Measurements from ENCODE around the gene CST9L.

CST9L gene

DNA sequence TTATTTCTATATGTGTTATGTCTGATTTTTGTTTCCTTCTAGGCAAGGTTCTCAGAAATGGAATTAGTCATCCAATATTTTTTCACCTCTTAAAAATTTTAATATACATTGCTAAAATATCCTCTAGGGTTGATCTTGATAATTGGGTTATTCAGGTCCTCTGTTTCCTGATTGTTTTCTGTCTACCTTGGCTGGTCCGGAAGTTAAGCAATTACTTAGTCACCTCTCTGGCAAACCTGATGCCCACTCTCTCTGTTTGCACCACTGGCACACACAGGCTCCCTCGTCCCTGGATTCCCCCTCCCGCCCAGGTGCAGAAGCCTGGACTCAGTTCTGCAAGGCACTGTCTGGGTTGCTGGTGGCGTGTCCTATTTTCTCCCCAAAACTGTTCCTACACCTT lies 27.7 kb downstream of the CST9L start:
- H3K4me3 ChIP-seq (ENCODE audit: low read depth in 1 of 2, low read length in 1 of 2) = no peak overlapping the region
- TF ChIP-seq, protein P1, sequence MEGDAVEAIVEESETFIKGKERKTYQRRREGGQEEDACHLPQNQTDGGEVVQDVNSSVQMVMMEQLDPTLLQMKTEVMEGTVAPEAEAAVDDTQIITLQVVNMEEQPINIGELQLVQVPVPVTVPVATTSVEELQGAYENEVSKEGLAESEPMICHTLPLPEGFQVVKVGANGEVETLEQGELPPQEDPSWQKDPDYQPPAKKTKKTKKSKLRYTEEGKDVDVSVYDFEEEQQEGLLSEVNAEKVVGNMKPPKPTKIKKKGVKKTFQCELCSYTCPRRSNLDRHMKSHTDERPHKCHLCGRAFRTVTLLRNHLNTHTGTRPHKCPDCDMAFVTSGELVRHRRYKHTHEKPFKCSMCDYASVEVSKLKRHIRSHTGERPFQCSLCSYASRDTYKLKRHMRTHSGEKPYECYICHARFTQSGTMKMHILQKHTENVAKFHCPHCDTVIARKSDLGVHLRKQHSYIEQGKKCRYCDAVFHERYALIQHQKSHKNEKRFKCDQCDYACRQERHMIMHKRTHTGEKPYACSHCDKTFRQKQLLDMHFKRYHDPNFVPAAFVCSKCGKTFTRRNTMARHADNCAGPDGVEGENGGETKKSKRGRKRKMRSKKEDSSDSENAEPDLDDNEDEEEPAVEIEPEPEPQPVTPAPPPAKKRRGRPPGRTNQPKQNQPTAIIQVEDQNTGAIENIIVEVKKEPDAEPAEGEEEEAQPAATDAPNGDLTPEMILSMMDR (IDR thresholded peaks at IDR 0.05) = no peak
- H3K27ac ChIP-seq = no peak overlapping the region

DNA sequence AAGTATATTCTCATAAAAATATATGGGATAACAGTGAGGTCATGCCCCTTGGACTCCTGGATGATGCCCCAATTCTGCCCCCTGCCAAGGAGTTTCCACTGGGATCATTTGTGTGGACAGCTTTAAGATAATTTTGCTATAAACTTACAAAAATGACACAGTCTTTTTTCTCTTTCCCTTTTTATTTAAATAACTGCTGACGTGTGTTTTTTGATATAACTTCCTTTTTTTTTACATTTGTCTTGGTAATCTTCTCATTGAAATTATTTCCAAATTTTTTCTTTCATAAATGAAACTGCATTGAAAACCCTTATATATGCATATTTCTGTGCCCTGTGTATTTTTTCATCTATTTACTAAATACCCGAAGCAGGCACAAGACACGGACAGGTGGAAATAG lies 31.3 kb downstream of the CST9L start:
- TF ChIP-seq, protein P1 (IDR thresholded peaks at IDR 0.05) = no peak
- Histone ChIP-seq H3K27ac (no peak overlapping the region), H3K4me3 (ENCODE audit: low read depth in 1 of 2, low read length in 1 of 2) (no peak overlapping the region), H3K4me1 (ENCODE audit: control insufficient read depth in 1 of 2, insufficient read depth in 1 of 2, low read depth in 1 of 2, low read length in 1 of 2) (no peaks in the 10 kb centered on the region), H3K9me3 (no peaks in the 10 kb centered on the region), H3K27me3 (no peaks in the 10 kb centered on the region), H3K36me3 (no peaks in the 10 kb centered on the region)

More for the DNA sequence above, 27.7 kb downstream of the CST9L start:
- H3K27me3 ChIP-seq = no peaks in the 10 kb centered on the region
- no peaks in the 10 kb centered on the region for H3K4me1 ChIP-seq (ENCODE audit: control insufficient read depth in 1 of 2, insufficient read depth in 1 of 2, low read depth in 1 of 2, low read length in 1 of 2)
- H3K9me3 ChIP-seq = no peaks in the 10 kb centered on the region
- H3K36me3 ChIP-seq = no peaks in the 10 kb centered on the region

DNA sequence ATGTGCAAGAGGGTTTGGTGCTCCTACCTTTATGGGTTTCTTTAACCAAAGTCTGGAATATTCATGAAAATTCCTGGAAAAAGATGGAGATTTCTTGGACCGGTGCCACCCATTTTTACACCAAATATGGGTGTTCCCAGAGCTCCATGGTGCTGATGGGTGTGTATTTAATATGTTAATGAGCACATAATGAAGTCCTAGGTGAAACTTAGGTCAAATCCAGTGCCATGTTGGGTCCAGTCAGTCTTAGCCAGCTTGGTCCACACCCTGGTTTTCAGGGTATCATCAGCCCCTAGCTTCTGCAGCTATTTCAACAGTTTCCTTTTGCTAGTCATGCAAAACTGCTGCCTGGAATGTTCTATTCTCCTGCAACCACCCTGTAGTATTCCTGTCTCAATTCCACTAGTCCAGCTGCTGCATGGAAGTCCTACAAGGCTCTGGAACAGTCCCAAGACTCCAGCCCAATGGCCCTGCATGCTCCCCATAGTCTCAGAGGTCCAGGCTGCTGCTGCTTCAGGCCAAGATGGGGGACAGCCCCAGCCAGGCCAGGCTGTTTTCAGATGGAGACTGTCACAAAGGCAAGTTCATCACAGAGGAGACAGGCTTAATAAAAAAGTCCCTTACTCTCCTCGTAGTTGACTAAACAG lies 31.8 kb downstream of the CST9L start:
- H3K4me3 ChIP-seq (ENCODE audit: low read depth in 1 of 2, low read length in 1 of 2) = no peak overlapping the region
- H3K27me3 ChIP-seq = no peaks in the 10 kb centered on the region
- no peaks in the 10 kb centered on the region for H3K4me1 ChIP-seq (ENCODE audit: control insufficient read depth in 1 of 2, insufficient read depth in 1 of 2, low read depth in 1 of 2, low read length in 1 of 2)
- no peak overlapping the region for H3K27ac ChIP-seq
- H3K9me3 ChIP-seq = no peaks in the 10 kb centered on the region
- TF ChIP-seq, protein P1 (IDR thresholded peaks at IDR 0.05) = no peak
- no peaks in the 10 kb centered on the region for H3K36me3 ChIP-seq

DNA sequence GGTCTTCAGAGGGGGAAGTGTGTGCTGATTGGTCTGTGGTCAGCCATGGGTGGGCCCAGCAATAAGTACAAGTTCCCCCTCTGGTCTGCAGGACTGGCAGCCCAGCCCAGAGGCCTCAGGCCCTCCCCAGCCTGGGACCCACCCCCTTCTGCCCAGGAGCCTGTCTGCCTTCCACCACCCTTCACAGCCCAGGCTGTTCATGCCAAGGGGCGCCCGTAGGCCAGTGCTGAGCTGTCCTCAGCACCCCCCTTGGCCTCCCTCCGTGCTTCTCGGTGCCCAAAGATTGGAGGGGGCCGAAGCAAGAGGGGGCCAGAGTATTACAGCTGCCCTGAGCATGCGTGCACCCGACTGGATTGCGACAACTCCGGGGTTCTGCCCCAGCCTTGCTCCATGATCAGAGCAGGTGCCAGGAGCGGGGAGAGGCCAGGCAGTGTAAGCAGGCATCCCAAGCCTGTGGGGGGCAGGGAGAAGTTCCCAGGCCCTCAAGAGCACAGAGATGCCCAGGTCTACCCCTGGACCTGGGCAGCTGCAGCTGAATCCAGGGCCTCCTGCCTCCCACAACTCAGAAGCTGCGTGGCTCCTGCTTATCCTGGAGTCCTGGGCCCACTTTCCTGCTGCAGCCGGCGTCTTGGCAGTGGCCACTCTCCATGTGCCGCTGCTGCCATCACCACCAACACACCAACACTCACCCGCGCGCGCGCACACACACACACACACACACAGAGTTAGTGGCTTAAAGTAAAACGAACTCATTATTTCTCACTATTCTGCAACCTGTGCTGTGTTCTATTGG lies 33.3 kb downstream of the CST9L start:
- no peaks in the 10 kb centered on the region for H3K27me3 ChIP-seq
- TF ChIP-seq, protein P1 (IDR thresholded peaks at IDR 0.05) = no peak
- H3K27ac ChIP-seq = no peak overlapping the region
- no peaks in the 10 kb centered on the region for H3K36me3 ChIP-seq
- no peaks in the 10 kb centered on the region for H3K4me1 ChIP-seq (ENCODE audit: control insufficient read depth in 1 of 2, insufficient read depth in 1 of 2, low read depth in 1 of 2, low read length in 1 of 2)
- H3K9me3 ChIP-seq = no peaks in the 10 kb centered on the region
- H3K4me3 ChIP-seq (ENCODE audit: low read depth in 1 of 2, low read length in 1 of 2) = no peak overlapping the region

DNA sequence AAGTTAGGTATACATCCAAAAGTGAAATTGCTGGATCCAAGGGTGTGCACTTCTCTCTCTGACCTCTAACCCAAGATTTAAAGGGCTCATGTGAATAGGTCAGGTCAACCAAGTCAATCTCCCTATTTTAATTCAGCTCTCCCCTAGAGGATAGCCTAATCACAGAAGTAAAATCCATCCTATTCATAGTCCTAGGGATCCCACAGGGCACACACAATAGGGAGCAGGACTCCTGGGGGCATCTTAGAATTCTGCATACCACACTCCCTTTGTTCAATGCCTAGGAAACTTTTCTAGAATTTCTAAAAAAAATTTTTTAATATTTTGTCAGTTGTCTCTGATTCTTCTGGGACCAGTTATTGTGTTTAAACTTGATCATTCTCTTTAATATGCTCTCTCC lies 35.1 kb downstream of the CST9L start:
- TF ChIP-seq, protein P1 (IDR thresholded peaks at IDR 0.05) = no peak
- no peaks in the 10 kb centered on the region for H3K36me3 ChIP-seq
- no peak overlapping the region for H3K27ac ChIP-seq
- H3K9me3 ChIP-seq = no peaks in the 10 kb centered on the region
- no peaks in the 10 kb centered on the region for H3K4me1 ChIP-seq (ENCODE audit: control insufficient read depth in 1 of 2, insufficient read depth in 1 of 2, low read depth in 1 of 2, low read length in 1 of 2)
- no peaks in the 10 kb centered on the region for H3K27me3 ChIP-seq
- no peak overlapping the region for H3K4me3 ChIP-seq (ENCODE audit: low read depth in 1 of 2, low read length in 1 of 2)

Measured in neutrophil (primary cell).